ENCODE measurements around the gene LRPAP1. TPM values are rescaled to one million over a fixed set of nuclear protein-coding genes. Genes with fewer than 3 reads are reported as not detected.
"Not testable (repeated sequence)": the region's sequence is repeated elsewhere in the genome, so short reads cannot be mapped to it uniquely, and the experiment has no call there.

Gene LRPAP1
- total RNA-seq, 2 donors from 2014 or later = 256 to 321 TPM

DNA sequence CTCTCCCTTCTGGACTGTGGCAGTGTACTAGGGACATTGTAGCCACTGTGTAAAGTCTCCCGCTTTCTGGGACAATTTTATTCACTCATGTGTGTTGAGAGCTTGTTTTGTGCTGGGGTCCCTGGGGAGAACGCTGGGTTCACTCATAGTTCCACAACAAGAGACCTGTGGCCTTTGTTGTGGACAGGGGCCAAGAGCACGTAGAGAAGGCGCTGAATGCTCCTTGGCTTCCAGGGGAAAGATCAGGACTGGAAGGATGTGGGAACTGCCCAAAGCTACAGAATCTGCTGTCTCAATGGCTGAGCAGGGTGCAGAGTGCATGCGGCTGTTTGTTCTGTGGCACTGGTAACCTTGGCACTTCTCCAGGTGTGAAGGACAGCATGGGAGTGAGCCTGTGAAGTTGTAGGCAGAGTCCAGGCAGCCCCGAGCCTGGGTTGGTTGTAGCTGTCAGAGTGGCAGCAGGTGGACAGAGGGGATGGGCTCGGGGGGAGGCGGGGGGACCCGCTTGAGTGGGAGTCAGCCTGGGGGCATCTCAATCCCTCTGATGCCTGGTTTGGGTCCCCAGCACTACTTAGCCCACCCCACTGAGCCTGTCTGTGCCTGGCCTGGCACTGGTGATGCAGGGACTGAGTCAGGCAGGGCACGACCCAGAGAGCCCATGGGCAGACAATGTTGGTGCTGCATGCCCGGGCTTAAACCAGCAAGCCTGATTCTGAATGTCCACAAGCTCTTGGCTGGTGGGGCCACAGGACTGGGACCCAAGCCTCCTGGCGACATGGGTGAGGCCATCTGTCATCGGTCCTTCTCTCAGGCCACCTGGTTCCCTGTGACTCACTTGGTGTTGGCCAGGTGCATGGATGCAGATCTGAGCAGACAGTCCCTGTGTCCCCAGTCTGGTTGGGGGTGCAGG lies 27.4 kb upstream of the LRPAP1 start:
- H3K27me3 ChIP-seq; H3K4me3 ChIP-seq; H3K4me1 ChIP-seq; H3K27ac ChIP-seq; H3K36me3 ChIP-seq; H3K9me3 ChIP-seq; DNase-seq (ENCODE audit: low spot score): not testable (repeated sequence)

DNA sequence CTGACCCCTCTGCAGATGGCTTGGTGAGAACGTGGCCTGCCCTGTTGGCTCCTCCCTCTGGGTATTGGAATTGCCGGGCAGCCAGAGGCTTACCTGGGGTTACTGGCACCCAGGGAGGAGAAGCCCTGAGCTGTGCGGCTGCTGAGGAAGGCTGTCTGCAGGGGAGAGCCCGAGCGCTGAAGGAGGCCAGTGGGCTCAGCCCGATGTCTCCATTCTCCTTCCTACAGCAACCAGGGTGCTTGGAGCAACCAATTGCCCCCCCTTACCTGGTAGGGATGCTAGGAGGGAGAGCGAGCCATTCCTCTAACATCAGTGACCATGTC lies 26.3 kb upstream of the LRPAP1 start:
- not testable (repeated sequence) for DNase-seq (ENCODE audit: low spot score); H3K4me1 ChIP-seq; H3K36me3 ChIP-seq; H3K27ac ChIP-seq; H3K4me3 ChIP-seq; H3K9me3 ChIP-seq; H3K27me3 ChIP-seq

DNA sequence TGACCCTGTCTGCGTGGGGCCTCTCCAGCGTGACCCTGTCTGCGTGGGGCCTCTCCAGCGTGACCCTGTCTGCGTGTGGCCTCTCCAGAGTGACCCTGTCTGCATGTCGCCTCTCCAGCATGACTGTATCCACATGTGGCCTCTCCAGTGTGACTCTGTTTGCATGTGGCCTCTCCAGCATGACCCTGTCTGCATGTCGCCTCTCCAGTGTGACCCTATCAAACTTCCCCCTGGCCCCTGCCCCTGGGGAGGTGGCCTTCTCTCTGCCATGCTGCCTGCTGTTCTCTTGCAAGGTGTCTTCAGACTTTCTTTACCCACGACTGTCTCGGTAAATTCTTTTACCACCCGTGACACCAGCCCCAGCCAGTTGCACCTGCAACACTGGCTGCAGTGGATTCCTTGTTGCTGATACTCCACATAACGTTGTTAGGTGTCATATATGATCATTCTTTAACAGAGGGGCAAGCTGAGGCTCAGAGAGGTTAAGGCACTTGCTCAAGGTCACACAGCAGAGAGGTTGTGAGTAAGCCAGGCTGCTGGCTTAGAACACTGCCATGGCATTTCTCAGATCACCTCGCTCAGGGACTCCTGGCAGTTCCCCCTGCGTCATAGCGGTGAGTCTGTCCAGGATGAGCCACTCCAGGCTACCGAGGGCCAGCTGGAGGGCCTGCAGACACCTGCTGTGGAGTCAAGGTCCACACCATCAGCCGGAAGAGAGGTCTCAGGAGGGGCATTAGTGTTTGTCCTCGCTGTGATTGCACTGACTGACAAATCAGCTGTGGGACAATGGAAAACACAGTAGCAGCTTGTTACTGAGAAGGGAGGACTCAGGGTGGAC lies 25.7 kb upstream of the LRPAP1 start:
- H3K4me3 ChIP-seq; H3K4me1 ChIP-seq; H3K36me3 ChIP-seq; H3K27ac ChIP-seq; H3K27me3 ChIP-seq; H3K9me3 ChIP-seq; DNase-seq (ENCODE audit: low spot score): not testable (repeated sequence)

DNA sequence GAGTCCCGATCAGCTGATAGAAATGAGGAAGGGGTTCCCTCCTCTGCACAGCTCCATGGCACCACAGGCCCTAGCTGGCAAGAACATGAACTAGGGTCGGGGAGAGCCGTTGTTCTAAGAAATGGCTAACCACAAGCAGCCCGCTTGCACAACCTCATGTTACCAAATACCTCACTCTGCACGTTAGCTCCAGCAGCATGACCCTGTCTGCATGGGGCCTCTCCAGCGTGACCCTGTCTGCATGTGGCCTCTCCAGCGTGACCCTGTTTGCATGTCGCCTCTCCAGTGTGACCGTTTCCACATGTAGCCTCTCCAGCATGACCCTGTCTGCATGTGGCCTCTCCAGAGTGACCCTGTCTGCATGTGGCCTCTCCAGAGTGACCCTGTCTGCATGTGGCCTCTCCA lies 24.9 kb upstream of the LRPAP1 start:
- not testable (repeated sequence) for H3K27ac ChIP-seq; H3K4me3 ChIP-seq; H3K9me3 ChIP-seq; H3K36me3 ChIP-seq; DNase-seq (ENCODE audit: low spot score); H3K27me3 ChIP-seq; H3K4me1 ChIP-seq

DNA sequence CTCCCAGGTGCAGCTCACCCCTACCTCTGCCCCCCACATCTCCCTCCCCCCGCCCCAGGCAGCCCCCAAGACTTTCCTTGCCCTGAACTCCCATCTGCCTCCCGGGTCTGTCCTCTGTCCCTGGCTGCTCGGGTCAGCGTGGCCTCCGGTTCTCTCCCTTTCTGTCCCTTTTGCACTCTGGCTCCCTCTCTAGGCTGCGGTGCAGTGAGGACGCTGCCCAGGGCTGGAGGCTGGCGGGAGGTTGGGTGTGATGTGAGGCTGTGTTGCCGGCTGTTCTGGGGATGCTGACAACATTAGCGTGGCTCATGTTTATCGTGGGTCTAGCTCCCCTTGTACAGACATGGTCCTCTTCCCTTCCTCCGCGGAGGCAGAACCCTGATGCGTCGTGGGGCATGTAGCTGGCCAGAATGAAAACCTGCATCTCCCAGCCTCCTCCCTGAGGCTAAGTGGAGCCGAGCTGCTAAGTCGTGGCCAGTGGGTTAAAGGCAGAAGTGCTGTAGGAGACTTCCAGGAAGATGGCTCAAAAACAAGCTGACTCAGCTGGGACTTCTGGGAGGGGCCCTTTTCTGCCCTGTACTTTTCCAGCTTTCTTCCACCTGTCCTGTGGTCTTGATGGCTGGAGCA lies 24.1 kb upstream of the LRPAP1 start:
- not testable (repeated sequence) for H3K27ac ChIP-seq; H3K36me3 ChIP-seq; H3K4me3 ChIP-seq; H3K27me3 ChIP-seq; H3K4me1 ChIP-seq; H3K9me3 ChIP-seq; DNase-seq (ENCODE audit: low spot score)

DNA sequence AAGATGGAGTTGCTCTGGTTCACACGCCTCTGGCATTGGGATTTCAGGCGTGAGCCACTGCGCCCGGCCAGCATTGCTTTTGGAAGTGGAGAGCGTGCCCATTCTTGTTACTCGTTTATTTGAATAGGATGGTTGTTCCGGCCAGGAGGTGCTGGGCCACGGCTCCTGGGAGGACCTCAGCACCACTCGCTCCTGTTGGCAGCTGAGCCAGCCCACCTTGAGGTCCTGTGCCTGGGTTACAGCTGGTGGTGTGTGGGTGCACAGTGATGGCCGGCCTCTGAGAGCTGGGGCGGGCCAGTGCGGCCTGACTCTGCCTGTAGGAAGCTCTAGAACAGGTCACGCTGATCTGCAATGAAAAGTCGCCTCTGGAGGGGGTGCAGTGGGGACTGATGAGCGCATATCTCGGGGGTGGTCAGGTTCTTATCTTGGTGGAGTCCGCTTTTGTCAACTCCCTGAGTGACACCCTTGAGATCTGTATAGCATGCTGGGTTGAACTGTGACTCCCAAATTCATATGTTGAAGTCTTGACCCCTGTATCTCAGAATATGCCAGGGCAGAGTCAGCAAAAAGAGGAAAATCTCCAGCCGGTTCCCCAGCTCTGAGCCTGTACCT lies 23.3 kb upstream of the LRPAP1 start:
- H3K27me3 ChIP-seq; H3K4me3 ChIP-seq; H3K27ac ChIP-seq; H3K4me1 ChIP-seq; H3K36me3 ChIP-seq; DNase-seq (ENCODE audit: low spot score); H3K9me3 ChIP-seq: not testable (repeated sequence)

DNA sequence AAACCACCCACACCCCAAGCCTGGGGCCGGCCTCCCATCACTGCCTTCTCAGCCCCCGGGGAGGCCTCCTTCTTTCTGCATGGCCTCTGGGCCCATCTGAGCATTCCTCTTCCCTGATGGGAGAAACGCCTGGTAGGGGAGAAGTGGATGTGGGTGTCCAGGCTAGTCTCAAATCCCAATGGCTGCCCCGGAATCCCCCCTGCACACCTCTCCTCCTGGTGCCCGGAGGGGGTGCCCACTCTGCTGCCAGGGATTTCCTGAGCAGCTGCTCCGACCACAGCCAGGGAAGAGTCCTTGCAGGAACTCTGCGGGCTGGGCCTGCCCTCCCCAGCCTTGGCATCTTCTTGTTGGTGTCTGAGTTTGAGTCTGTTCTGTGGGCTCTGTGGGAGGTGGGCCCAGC lies 19.1 kb upstream of the LRPAP1 start:
- not testable (repeated sequence) for H3K27ac ChIP-seq; H3K27me3 ChIP-seq; H3K4me1 ChIP-seq; DNase-seq (ENCODE audit: low spot score); H3K4me3 ChIP-seq; H3K36me3 ChIP-seq; H3K9me3 ChIP-seq

DNA sequence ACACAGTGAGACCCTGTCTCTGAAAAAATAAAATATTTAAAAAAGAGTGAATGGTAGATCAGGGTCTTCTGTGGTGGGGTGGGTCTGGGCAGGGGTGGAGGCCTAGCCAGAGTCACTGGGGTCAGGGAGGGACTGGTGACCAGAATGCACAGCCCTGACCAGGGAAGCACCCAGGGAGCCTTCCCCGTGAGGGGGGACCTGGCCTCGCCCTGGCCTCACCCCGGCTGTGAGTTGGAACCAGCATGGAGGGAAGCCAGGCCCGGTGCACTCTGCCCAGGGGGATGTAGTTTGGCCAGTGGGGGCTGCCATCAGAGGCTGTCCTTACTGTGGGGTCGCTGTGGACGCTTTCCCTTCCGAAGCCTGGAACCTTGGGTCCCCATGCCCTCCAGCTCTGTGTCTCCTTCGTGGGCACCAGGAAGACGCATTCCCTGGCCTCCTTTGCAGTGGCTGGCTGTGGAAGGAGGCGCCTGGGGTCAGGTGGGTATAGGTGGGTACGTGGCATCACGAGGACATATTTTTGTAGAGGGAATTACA lies 18.6 kb upstream of the LRPAP1 start:
- H3K4me1 ChIP-seq, H3K4me3 ChIP-seq: not testable (repeated sequence)

DNA sequence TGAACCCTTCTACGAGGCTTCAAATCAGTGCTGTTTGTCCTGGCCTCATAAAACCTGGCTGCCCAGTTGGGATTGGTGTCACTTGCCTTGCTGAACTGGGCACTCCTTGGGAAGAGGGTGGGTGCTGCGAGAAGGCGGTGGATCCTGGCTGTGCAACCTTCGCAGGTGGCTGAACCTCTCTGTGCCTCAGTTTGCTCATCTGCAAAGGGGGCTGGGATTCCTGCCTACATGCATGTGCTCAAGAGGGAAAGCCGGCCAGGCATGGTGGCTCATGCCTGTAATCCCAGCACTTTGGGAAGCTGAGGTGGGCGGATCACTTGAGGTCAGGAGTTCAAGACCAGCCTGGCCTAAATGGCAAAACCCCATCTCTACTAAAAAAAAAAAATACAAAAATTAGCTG lies 17.8 kb upstream of the LRPAP1 start:
- H3K4me1 ChIP-seq; DNase-seq (ENCODE audit: low spot score); H3K9me3 ChIP-seq; H3K4me3 ChIP-seq; H3K27me3 ChIP-seq; H3K36me3 ChIP-seq; H3K27ac ChIP-seq: not testable (repeated sequence)

More for the DNA sequence above, 18.6 kb upstream of the LRPAP1 start:
- not testable (repeated sequence) for H3K9me3 ChIP-seq; DNase-seq (ENCODE audit: low spot score); H3K27ac ChIP-seq; H3K27me3 ChIP-seq; H3K36me3 ChIP-seq

DNA sequence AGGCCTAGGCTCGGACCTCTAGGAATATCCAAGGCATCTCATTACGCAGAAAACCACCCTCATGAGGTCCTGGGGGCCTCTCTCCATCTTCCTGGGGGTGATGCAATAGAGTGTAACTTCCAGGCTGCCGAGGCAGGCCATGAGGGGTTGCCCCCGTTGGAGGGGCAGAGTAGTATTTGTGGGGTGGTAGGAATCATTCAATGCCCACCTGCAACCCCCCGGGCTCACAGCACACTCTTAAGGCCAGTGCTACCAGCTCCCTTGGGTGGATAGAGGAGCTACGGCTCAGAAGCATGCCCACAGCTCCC lies 17.4 kb upstream of the LRPAP1 start:
- H3K36me3 ChIP-seq; H3K4me3 ChIP-seq; DNase-seq (ENCODE audit: low spot score): not testable (repeated sequence)

DNA sequence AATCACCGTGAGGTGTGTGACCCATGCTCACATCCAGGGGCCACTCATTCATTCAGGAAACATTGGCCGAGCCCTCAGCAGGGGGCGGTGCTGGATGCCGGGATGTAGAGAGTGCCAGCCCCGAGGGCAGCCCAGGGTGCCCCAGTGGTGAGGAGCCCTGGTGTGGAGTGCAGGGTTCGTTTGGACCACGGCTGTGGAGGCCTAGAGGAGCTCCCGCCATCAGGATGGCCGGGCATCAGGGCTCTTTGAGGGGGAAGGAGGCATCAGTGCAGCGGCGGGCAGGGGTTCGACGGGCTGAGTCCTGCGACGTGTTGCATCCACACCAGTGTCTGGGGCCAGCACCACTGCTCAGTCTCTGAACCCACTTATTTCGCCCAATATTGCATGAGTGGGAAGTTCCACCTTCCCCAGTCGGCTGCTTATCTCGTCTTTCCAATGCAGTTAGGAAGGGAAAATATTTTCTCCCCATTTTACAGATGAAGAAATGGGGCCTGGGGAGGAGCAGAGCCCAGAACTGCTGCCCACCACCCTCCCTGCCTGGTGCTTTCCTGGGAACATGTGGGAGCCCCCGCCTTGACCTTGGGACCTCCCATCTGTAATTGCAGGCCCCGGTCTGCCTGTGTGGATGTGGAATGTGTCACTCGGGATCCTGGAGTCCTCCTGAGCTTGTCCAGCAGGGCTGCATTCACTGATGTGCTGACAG lies 16.9 kb upstream of the LRPAP1 start:
- H3K36me3 ChIP-seq; H3K4me1 ChIP-seq; DNase-seq (ENCODE audit: low spot score); H3K9me3 ChIP-seq; H3K27ac ChIP-seq; H3K4me3 ChIP-seq; H3K27me3 ChIP-seq: not testable (repeated sequence)

More for the DNA sequence above, 17.4 kb upstream of the LRPAP1 start:
- not testable (repeated sequence) for H3K27me3 ChIP-seq, H3K4me1 ChIP-seq, H3K27ac ChIP-seq, H3K9me3 ChIP-seq

DNA sequence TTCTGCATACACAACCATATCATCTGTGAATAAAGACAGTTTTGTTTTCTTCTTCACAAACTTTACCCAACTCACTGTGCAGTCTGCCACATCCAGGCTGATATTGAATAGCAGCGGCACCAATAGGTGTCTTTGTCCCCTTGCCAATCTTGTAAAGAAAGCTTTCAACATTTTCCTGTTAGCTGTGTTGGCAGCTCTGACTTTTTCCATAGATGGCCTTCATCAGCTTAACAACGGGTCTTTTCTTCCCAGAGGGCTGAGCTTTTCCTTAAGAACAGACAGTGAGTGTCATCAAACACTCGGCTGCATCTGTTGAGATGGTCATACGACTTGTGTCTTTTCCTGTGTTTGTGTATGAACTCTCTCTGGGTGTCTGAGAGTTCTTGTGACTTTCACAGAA lies 14.5 kb upstream of the LRPAP1 start:
- not testable (repeated sequence) for H3K27ac ChIP-seq; H3K9me3 ChIP-seq; H3K4me3 ChIP-seq; H3K36me3 ChIP-seq; H3K4me1 ChIP-seq; DNase-seq (ENCODE audit: low spot score); H3K27me3 ChIP-seq

DNA sequence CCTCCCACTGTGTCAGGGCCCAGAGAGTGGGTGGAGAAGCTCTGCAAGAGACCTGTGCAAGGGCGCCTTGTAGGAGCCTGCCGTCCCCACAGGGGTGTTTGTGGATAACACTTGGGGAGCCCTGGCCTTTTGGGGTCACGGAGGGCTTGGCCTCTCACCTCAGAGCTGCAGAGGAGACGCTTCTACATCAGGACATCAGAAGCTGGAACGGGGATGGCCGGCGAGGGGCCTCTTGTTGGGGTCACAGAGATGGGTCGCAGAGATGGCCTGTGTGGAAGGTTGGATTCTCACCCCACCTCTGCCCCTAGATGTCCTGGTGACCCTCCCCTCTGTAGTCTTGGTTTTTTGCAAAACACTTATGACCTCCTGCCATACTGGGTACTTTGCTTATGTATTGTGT lies 13.1 kb upstream of the LRPAP1 start:
- H3K9me3 ChIP-seq; H3K36me3 ChIP-seq; H3K27me3 ChIP-seq; DNase-seq (ENCODE audit: low spot score); H3K4me1 ChIP-seq; H3K27ac ChIP-seq; H3K4me3 ChIP-seq: not testable (repeated sequence)
